DND-41 (cell line): ENCODE measurements around the gene CHMP1A.

Experiments
- ATAC-seq: fragments of 200-7000 bp; cut with Tn5 transposase; 3 replicates; pipeline ENCODE4 v1.9.1; 2021; ENCODE audit warnings: low read depth; ENCODE audit not compliant: insufficient read depth
- DNase-seq: peaks from one replicate; pipeline ENCODE4 v3.0.0-alpha.2; 2020
- H2AFZ ChIP-seq: 2 replicates; pipeline ENCODE4 v1.6.0; 2012; ENCODE audit warnings: low read depth, low read length
- H3K27ac ChIP-seq: 2 replicates; pipeline ENCODE4 v1.5.1; 2012; ENCODE audit warnings: low read length, inconsistent platforms
- H3K27me3 ChIP-seq: fragments of 200-600 bp; sonication (generic); 2 replicates; pipeline ENCODE4 v1.6.0; 2012; ENCODE audit warnings: low read length, mild to moderate bottlenecking, inconsistent platforms; ENCODE audit not compliant: insufficient read depth, poor library complexity
- H3K36me3 ChIP-seq: 2 replicates; pipeline ENCODE4 v1.5.1; 2012; ENCODE audit warnings: low read length, inconsistent platforms; ENCODE audit not compliant: insufficient read depth
- H3K4me1 ChIP-seq: 2 replicates; pipeline ENCODE4 v1.5.1; 2012; ENCODE audit warnings: mild to moderate bottlenecking, low read length; ENCODE audit not compliant: insufficient read depth
- H3K4me2 ChIP-seq: 2 replicates; pipeline ENCODE4 v1.6.0; 2012; ENCODE audit warnings: mild to moderate bottlenecking, moderate library complexity, low read length, inconsistent platforms; ENCODE audit not compliant: insufficient read depth
- H3K4me3 ChIP-seq, 2 experiments: fragments of 200-600 bp in 1 of 2; shearing (Covaris generic) in 1 of 2; 2 replicates each; pipeline ENCODE4 v1.5.1; 2012 to 2016; ENCODE audit warnings: inconsistent platforms in 2 of 2, low read length in 2 of 2, mild to moderate bottlenecking in 2 of 2, low read depth in 1 of 2, moderate library complexity in 1 of 2
- H3K79me2 ChIP-seq: 2 replicates; pipeline ENCODE4 v1.6.0; 2012; ENCODE audit warnings: low read length, inconsistent platforms; ENCODE audit not compliant: insufficient read depth
- H3K9ac ChIP-seq: 2 replicates; pipeline ENCODE4 v1.6.0; 2012; ENCODE audit warnings: low read depth, mild to moderate bottlenecking, inconsistent platforms, low read length, moderate library complexity
- H3K9me3 ChIP-seq: 2 replicates; pipeline ENCODE4 v1.5.1; 2012; ENCODE audit warnings: low read length, moderate library complexity, mild to moderate bottlenecking, inconsistent platforms; ENCODE audit not compliant: insufficient read depth, severe bottlenecking
- H4K20me1 ChIP-seq: 2 replicates; pipeline ENCODE4 v1.6.0; 2012; ENCODE audit warnings: low read length; ENCODE audit not compliant: insufficient read depth
- EZH2 ChIP-seq: IDR thresholded peaks from 3 replicates; pipeline ENCODE4 v1.6.1; 2012; ENCODE audit warnings: borderline replicate concordance, low read depth, mild to moderate bottlenecking, moderate library complexity, low read length, inconsistent platforms; ENCODE audit not compliant: severe bottlenecking
- TF ChIP-seq, protein P1 (sequence below): IDR thresholded peaks from 2 replicates; pipeline ENCODE4 v1.5.1; 2012; ENCODE audit warnings: borderline replicate concordance, low read length, moderate library complexity, mild to moderate bottlenecking; ENCODE audit not compliant: poor library complexity, severe bottlenecking; ENCODE audit errors: extremely low read depth

The CHMP1A gene

DNA sequence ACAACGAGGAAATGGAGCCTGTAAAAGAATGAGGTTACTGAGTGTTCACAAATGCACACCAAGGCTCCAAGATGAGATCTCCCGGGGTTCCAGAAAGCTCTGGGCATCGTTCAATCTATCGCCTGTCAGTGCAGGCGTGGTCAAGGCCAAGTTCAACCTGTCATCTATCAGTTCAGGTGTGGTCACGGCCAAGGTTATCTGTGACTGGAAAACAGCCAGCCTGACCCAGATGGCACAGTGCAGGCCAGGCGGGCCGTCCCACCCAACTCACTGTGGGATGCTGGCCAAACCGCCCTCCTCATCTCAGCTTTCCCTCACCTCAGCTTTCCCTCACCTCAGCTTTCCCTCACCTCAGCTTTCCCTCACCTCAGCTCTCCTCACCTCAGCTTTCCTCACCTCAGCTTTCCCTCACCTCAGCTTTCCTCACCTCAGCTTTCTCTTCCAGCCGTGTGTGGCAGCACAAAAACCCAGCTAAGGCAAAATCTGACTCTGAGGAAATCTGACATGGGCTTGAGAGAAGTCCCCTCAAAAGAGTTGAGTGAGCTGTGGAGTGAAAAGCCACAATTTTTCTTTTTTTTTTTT, 2.4 kb downstream of the CHMP1A start:
- TF ChIP-seq, protein P1, sequence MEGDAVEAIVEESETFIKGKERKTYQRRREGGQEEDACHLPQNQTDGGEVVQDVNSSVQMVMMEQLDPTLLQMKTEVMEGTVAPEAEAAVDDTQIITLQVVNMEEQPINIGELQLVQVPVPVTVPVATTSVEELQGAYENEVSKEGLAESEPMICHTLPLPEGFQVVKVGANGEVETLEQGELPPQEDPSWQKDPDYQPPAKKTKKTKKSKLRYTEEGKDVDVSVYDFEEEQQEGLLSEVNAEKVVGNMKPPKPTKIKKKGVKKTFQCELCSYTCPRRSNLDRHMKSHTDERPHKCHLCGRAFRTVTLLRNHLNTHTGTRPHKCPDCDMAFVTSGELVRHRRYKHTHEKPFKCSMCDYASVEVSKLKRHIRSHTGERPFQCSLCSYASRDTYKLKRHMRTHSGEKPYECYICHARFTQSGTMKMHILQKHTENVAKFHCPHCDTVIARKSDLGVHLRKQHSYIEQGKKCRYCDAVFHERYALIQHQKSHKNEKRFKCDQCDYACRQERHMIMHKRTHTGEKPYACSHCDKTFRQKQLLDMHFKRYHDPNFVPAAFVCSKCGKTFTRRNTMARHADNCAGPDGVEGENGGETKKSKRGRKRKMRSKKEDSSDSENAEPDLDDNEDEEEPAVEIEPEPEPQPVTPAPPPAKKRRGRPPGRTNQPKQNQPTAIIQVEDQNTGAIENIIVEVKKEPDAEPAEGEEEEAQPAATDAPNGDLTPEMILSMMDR = no peak
- no peak for TF ChIP-seq EZH2
- H3K27ac ChIP-seq = no peak overlapping the region
- H3K9me3 ChIP-seq = no peaks in the 10 kb centered on the region
- H2AFZ ChIP-seq = no peak overlapping the region
- H3K9ac ChIP-seq = no peak overlapping the region
- no peak overlapping the region for H3K4me3 ChIP-seq
- H3K36me3 ChIP-seq = peaks cover 40% of the 10 kb centered on the region
- peaks cover 44% of the 10 kb centered on the region for H4K20me1 ChIP-seq
- peaks cover 85% of the 10 kb centered on the region for H3K79me2 ChIP-seq
- H3K27me3 ChIP-seq = no peaks in the 10 kb centered on the region
- H3K4me2 ChIP-seq = peak overlapping the region; percentile 20; the same call in 1 of the 2 replicates
- peaks cover 39% of the 10 kb centered on the region for H3K4me1 ChIP-seq
- DNase-seq (no peak), ATAC-seq (no peak)

DNA sequence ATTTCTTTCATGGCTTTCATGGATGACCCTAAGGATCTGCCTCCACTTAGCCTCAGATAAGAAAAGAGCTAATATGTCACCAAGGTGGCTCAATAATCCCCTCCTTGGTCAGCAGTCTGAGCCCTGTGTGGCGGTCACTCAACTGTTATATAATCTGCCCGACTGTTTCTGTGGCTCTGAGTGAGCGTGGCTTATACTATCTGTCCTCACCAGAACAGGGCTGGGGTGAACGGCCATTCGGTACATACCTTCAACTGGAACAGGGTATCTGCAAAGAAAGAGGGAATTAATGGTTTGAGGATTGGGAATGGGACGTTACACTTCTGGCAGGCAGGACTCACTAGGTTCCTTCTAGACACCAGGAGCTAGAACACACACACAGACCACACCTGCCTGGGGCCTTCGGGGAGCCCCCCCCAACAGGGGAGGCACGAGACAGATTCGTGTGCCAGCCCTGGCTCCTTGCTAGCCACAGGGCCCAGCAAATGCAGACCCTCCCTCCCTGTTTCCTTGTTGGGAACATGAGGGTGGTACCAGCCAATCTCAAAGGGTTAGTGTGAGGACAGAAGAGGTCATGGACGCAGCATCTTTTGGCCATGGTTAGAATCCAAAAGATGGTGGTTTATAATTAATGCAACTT, 3.7 kb downstream of the CHMP1A start:
- peaks cover 40% of the 10 kb centered on the region for H3K36me3 ChIP-seq
- H3K27me3 ChIP-seq = no peaks in the 10 kb centered on the region
- H3K4me3 ChIP-seq = no peak overlapping the region
- peak overlapping the region; percentile 28; the same call in 1 of the 2 replicates for H3K4me2 ChIP-seq
- no peak overlapping the region for H2AFZ ChIP-seq
- ATAC-seq (no peak), DNase-seq (no peak)
- peaks cover 27% of the 10 kb centered on the region for H3K4me1 ChIP-seq
- TF ChIP-seq, protein P1 = no peak
- TF ChIP-seq EZH2 = no peak
- H3K27ac ChIP-seq = no peak overlapping the region; the same call in 1 of the 2 replicates
- H3K9me3 ChIP-seq = no peaks in the 10 kb centered on the region
- peaks cover 39% of the 10 kb centered on the region for H4K20me1 ChIP-seq
- H3K9ac ChIP-seq = no peak overlapping the region
- peaks cover 75% of the 10 kb centered on the region for H3K79me2 ChIP-seq

DNA sequence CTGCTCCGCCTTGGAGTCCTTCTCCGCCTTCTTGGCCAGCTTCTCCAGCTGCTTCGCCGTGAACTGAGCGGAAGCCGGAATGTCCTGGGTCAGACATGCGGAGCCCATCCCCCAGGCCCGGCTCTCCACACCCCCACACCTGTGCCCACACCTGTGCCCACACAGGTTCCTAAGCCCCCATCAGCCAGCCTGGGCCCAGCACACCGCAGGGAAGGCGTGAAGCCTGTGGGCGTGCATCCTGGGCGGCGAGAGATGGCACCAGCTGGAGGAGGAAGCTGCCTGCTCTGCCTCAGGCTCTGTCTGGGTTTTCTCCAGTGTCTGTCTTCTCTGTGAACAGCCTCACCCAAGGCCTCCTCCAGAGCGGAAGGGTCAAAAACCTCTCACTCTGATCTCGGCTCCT, 5.9 kb downstream of the CHMP1A start:
- H3K27ac ChIP-seq = no peak overlapping the region
- ATAC-seq = no peak

More for the DNA sequence above, 5.9 kb downstream of the CHMP1A start:
- TF ChIP-seq, protein P1 = no peak
- no peak for TF ChIP-seq EZH2
- no peaks in the 10 kb centered on the region for H3K27me3 ChIP-seq
- H3K79me2 ChIP-seq = peaks cover 56% of the 10 kb centered on the region
- H3K4me3 ChIP-seq = no peak overlapping the region
- H3K9me3 ChIP-seq = no peaks in the 10 kb centered on the region
- no peak for DNase-seq
- peaks cover 51% of the 10 kb centered on the region for H3K36me3 ChIP-seq
- peaks cover 17% of the 10 kb centered on the region for H3K4me1 ChIP-seq
- no peak overlapping the region for H3K4me2 ChIP-seq
- peaks cover 36% of the 10 kb centered on the region for H4K20me1 ChIP-seq
- H3K9ac ChIP-seq = no peak overlapping the region
- H2AFZ ChIP-seq = no peak overlapping the region
